ENCODE results near the gene C11orf86. TPM values are rescaled to one million over a fixed set of nuclear protein-coding genes. Genes with fewer than 3 reads are reported as not detected.

Gene C11orf86
- total RNA-seq, 2 experiments from 2014 or later: not detected

GRCh38 chr11:67022961-67023956 lies 48.2 kb downstream of the C11orf86 start, which contains the start of gene SYT12:
Gene SYT12, plus strand, starts transcription at chr11:67023134. Its CDS starts 7,011 bp downstream, at chr11:67030145.
- H3K4me2 ChIP-seq (ENCODE audit: low read length): 0 out of 2 replicates have a peak within 1 kb of the TSS, but pooled peaks have one; percentile 55
- ChIA-PET CTCF (ENCODE audit: unreplicated experiment) (no interaction called here), POLR2A (no interaction called here)
- H3K9me3 ChIP-seq (ENCODE audit: low read length): no peaks in the 10 kb centered on the region
- intact Hi-C loops (cut with micrococcal nuclease; ENCODE audit: unreplicated experiment): no loop called here
- no peaks in the 10 kb centered on the region for H4K20me1 ChIP-seq (ENCODE audit: insufficient read depth, low read length)
- H3K79me2 ChIP-seq (ENCODE audit: insufficient read depth, low read depth, low read length): no peaks in the 10 kb centered on the region
- H2AFZ ChIP-seq (ENCODE audit: low read length): no peak within 1 kb of the TSS
- no peak for DNase-seq (ENCODE audit: low spot score)
- TF ChIP-seq EZH2phosphoT487 (IDR thresholded peaks at IDR 0.05; ENCODE audit: borderline replicate concordance, low read depth, low read length): no peak
- TF ChIP-seq, protein P1, sequence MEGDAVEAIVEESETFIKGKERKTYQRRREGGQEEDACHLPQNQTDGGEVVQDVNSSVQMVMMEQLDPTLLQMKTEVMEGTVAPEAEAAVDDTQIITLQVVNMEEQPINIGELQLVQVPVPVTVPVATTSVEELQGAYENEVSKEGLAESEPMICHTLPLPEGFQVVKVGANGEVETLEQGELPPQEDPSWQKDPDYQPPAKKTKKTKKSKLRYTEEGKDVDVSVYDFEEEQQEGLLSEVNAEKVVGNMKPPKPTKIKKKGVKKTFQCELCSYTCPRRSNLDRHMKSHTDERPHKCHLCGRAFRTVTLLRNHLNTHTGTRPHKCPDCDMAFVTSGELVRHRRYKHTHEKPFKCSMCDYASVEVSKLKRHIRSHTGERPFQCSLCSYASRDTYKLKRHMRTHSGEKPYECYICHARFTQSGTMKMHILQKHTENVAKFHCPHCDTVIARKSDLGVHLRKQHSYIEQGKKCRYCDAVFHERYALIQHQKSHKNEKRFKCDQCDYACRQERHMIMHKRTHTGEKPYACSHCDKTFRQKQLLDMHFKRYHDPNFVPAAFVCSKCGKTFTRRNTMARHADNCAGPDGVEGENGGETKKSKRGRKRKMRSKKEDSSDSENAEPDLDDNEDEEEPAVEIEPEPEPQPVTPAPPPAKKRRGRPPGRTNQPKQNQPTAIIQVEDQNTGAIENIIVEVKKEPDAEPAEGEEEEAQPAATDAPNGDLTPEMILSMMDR (conservative IDR thresholded peaks at IDR 0.05; ENCODE audit: low read length): no peak
- no peaks in the 10 kb centered on the region for H3K9me2 ChIP-seq (ENCODE audit: insufficient read depth, low read length)
- no TSS peak for BruUV-seq (replicated peaks)
- peaks cover 33% of the 10 kb centered on the region for H3K4me1 ChIP-seq (ENCODE audit: insufficient read depth, low read length, poor library complexity, severe bottlenecking)
- H3K36me3 ChIP-seq (ENCODE audit: insufficient read depth, low read length): no peaks in the 10 kb centered on the region
- no peak within 1 kb of the TSS for H3K27ac ChIP-seq (ENCODE audit: low read depth, low read length, poor library complexity, severe bottlenecking)
- H3K4me3 ChIP-seq (ENCODE audit: low read depth, low read length, poor library complexity, severe bottlenecking): no peak within 1 kb of the TSS

DNA sequence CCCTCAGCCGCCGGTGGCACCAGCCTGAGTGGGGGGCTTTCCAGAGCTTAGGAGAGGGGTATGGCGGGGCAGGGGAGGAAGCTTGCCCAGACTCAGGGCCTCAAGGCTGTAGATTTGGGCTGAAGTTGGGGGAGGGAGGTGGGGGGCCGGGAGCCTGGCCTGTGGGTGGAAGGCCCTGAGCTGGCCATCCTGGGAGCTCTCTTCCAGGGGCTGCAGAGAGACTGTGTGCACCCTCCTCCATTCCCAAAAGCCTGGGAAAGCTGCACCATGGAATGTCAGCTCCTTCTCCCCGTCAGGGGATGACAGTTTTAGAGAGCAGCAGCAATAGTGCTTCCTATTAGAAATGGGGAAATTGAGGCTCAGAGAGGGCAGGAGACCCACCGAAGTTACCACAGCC lies 48.9 kb downstream of the C11orf86 start:
- Histone ChIP-seq H3K4me3 (ENCODE audit: low read depth, low read length, poor library complexity, severe bottlenecking) (no peak overlapping the region), H3K27ac (ENCODE audit: low read depth, low read length, poor library complexity, severe bottlenecking) (no peak overlapping the region), H3K4me1 (ENCODE audit: insufficient read depth, low read length, poor library complexity, severe bottlenecking) (peaks cover 40% of the 10 kb centered on the region), H4K20me1 (ENCODE audit: insufficient read depth, low read length) (no peaks in the 10 kb centered on the region), H3K9me2 (ENCODE audit: insufficient read depth, low read length) (no peaks in the 10 kb centered on the region), H3K36me3 (ENCODE audit: insufficient read depth, low read length) (no peaks in the 10 kb centered on the region), H3K9me3 (ENCODE audit: low read length) (no peaks in the 10 kb centered on the region), H3K79me2 (ENCODE audit: insufficient read depth, low read depth, low read length) (no peaks in the 10 kb centered on the region), H3K4me2 (ENCODE audit: low read length) (peak overlapping the region; percentile 55), H2AFZ (ENCODE audit: low read length) (no peak overlapping the region)
- intact Hi-C loops (cut with micrococcal nuclease; ENCODE audit: unreplicated experiment): no loop called here
- no TSS peak for BruUV-seq (replicated peaks)
- POLR2A ChIA-PET: no interaction called here
- TF ChIP-seq, protein P1 (conservative IDR thresholded peaks at IDR 0.05; ENCODE audit: low read length): no peak
- no peak for TF ChIP-seq EZH2phosphoT487 (IDR thresholded peaks at IDR 0.05; ENCODE audit: borderline replicate concordance, low read depth, low read length)
- no peak for DNase-seq (ENCODE audit: low spot score)
- CTCF ChIA-PET (ENCODE audit: unreplicated experiment): no interaction called here

DNA sequence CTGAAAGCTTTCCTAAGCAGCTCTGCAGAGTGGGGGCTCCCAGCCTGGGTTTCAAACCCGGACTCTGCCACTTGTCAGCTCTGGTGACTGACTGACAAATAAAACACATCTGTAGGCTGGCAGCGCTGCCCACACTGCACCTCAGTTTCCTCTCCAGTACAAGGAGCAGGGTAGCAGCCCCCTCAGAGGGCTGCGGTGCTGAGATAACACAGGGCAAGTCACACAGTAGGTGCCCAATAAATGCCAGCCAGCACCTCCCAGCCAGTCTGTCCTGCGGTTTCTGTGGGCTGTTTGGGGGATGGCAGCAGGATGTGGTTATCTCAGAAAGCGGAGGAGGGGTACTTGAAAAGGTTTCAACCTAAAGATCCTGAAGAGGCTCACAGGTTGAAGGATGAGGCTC lies 49.3 kb downstream of the C11orf86 start:
- intact Hi-C loops (cut with micrococcal nuclease; ENCODE audit: unreplicated experiment): no loop called here
- ChIA-PET POLR2A (no interaction called here), CTCF (ENCODE audit: unreplicated experiment) (no interaction called here)
- H3K9me3 ChIP-seq (ENCODE audit: low read length): no peaks in the 10 kb centered on the region
- no peaks in the 10 kb centered on the region for H3K36me3 ChIP-seq (ENCODE audit: insufficient read depth, low read length)
- H3K4me2 ChIP-seq (ENCODE audit: low read length): peak overlapping the region; percentile 55
- H4K20me1 ChIP-seq (ENCODE audit: insufficient read depth, low read length): no peaks in the 10 kb centered on the region
- TF ChIP-seq, protein P1 (conservative IDR thresholded peaks at IDR 0.05; ENCODE audit: low read length): no peak
- TF ChIP-seq EZH2phosphoT487 (IDR thresholded peaks at IDR 0.05; ENCODE audit: borderline replicate concordance, low read depth, low read length): no peak
- peaks cover 44% of the 10 kb centered on the region for H3K4me1 ChIP-seq (ENCODE audit: insufficient read depth, low read length, poor library complexity, severe bottlenecking)
- peak; percentile 59 for DNase-seq (ENCODE audit: low spot score)
- no TSS peak for BruUV-seq (replicated peaks)
- H3K27ac ChIP-seq (ENCODE audit: low read depth, low read length, poor library complexity, severe bottlenecking): no peak overlapping the region
- no peaks in the 10 kb centered on the region for H3K9me2 ChIP-seq (ENCODE audit: insufficient read depth, low read length)
- no peaks in the 10 kb centered on the region for H3K79me2 ChIP-seq (ENCODE audit: insufficient read depth, low read depth, low read length)
- no peak overlapping the region for H2AFZ ChIP-seq (ENCODE audit: low read length)
- no peak overlapping the region for H3K4me3 ChIP-seq (ENCODE audit: low read depth, low read length, poor library complexity, severe bottlenecking)

Data from OCI-LY7 (cell line).